ENCODE data around the gene SPINK2.

- TF ChIP-seq, protein P1, sequence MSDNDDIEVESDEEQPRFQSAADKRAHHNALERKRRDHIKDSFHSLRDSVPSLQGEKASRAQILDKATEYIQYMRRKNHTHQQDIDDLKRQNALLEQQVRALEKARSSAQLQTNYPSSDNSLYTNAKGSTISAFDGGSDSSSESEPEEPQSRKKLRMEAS (IDR thresholded peaks at IDR 0.05), result no peak
- TF ChIP-seq REST (IDR thresholded peaks at IDR 0.05; ENCODE audit: low read depth) (no peak), RAD21 (IDR thresholded peaks at IDR 0.05; ENCODE audit: low read depth) (no peak), EP300 (IDR thresholded peaks at IDR 0.05; ENCODE audit: borderline replicate concordance) (no peak), EGR1 (IDR thresholded peaks at IDR 0.05) (no peak), TAF1 (IDR thresholded peaks at IDR 0.05; ENCODE audit: low read depth) (no peak), TCF12 (IDR thresholded peaks at IDR 0.05; ENCODE audit: low read depth) (no peak), TEAD4 (IDR thresholded peaks at IDR 0.05) (no peak)
- TF ChIP-seq, protein P2, sequence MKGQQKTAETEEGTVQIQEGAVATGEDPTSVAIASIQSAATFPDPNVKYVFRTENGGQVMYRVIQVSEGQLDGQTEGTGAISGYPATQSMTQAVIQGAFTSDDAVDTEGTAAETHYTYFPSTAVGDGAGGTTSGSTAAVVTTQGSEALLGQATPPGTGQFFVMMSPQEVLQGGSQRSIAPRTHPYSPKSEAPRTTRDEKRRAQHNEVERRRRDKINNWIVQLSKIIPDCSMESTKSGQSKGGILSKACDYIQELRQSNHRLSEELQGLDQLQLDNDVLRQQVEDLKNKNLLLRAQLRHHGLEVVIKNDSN (IDR thresholded peaks at IDR 0.05), result no peak
Observed at GRCh38 chr4:56818797-56819196, 2.7 kb downstream of the SPINK2 start.
